Breast epithelium (tissue), 3 donors: ENCODE data around the gene CCDC85A.

Source experiments
- CTCF ChIP-seq, 3 donors: fragments of 450-650 bp; IDR thresholded peaks; one replicate each; pipeline ENCODE4 v1.5.1; 2016 to 2017; ENCODE audit warnings: antibody characterized with exemption in 3 of 3, mild to moderate bottlenecking in 3 of 3, moderate library complexity in 3 of 3
- POLR2A ChIP-seq: fragments of 450-650 bp; IDR thresholded peaks from one replicate; pipeline ENCODE4 v1.6.1; 2016; ENCODE audit warnings: antibody characterized with exemption, mild to moderate bottlenecking, moderate library complexity
- POLR2AphosphoS5 ChIP-seq, 3 donors: sonication (generic); formaldehyde crosslinking; IDR thresholded peaks; one replicate each; pipeline ENCODE4 v1.6.1; 2017; ENCODE audit warnings: antibody characterized with exemption in 3 of 3

GRCh38 chr2:56192664-56193305 lies 9.0 kb downstream of the CCDC85A start:
- no peak for TF ChIP-seq CTCF (IDR thresholded peaks at IDR 0.05)
- TF ChIP-seq POLR2AphosphoS5 (IDR thresholded peaks at IDR 0.05): no peak
- TF ChIP-seq POLR2A: no peak
